ENCODE measurements around the gene SHLD1.

SHLD1 gene

DNA sequence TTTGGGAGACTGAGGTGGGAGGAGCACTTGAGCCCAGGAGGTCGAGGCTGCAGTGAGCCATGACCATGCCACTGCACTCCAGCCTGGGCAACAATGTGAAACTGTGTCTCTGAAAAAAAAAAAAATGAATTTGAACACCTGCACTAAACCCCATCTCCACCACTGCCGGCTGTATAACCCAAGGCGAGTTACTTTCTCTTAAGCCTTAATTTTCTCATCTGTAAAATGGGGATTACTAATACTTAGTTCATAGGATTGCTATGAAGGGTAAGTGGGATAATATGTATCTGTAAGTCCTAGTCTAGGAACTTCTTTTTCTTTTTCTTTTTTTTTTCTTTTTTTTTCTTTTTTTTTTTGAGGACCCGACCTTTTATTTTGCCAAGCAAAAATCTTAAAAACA is 61.5 kb downstream of the SHLD1 start:
- no peak overlapping the region for H2BK120ac ChIP-seq (ENCODE audit: low read depth, low read length)
- no peak overlapping the region for H2AFZ ChIP-seq (ENCODE audit: low read depth, low read length)
- H3K4me2 ChIP-seq (ENCODE audit: low read length, poor library complexity, severe bottlenecking), result no peak overlapping the region
- no peak overlapping the region for H4K8ac ChIP-seq (ENCODE audit: low read length)
- DNase-seq, result no peak
- no peak overlapping the region for H2BK5ac ChIP-seq (ENCODE audit: low read depth, low read length, poor library complexity, severe bottlenecking)
- no peak overlapping the region for H3K23ac ChIP-seq (ENCODE audit: low read length in 2 of 2)
- H3K4me3 ChIP-seq (ENCODE audit: insufficient read depth in 1 of 2, low read depth in 1 of 2, low read length in 2 of 2), result no peak overlapping the region
- no peak overlapping the region for H2BK15ac ChIP-seq (ENCODE audit: low read depth, poor library complexity, severe bottlenecking)
- H3K18ac ChIP-seq (ENCODE audit: low read depth in 1 of 2, low read length in 2 of 2), result no peak overlapping the region
- no peaks in the 10 kb centered on the region for H3K36me3 ChIP-seq (ENCODE audit: control insufficient read depth in 1 of 2, insufficient read depth in 2 of 2, low read depth in 1 of 2, low read length in 2 of 2)
- no peak overlapping the region for H2AK5ac ChIP-seq (ENCODE audit: low read length, severe bottlenecking)
- H3K9ac ChIP-seq (ENCODE audit: low read length), result no peak overlapping the region
- no peaks in the 10 kb centered on the region for H3K79me1 ChIP-seq (replicated peaks; ENCODE audit: low read length, poor library complexity, severe bottlenecking)
- no peak overlapping the region for H4K91ac ChIP-seq (ENCODE audit: low read length)
- no peak overlapping the region for H3K14ac ChIP-seq (ENCODE audit: low read length in 2 of 2)
- H3K27ac ChIP-seq (ENCODE audit: low read length, poor library complexity, severe bottlenecking), result no peak overlapping the region
- no peaks in the 10 kb centered on the region for H3K9me3 ChIP-seq (ENCODE audit: control insufficient read depth, low read length)
- no peaks in the 10 kb centered on the region for H3K27me3 ChIP-seq (ENCODE audit: control insufficient read depth in 1 of 2, insufficient read depth in 1 of 2, low read length in 2 of 2)
- H3K4me1 ChIP-seq (ENCODE audit: control insufficient read depth, insufficient read depth, low read depth, low read length), result peaks cover 8% of the 10 kb centered on the region
- WGBS, result 93% methylated on average over 2 of the region's 4 CpGs
- H3K4ac ChIP-seq (ENCODE audit: low read depth in 1 of 2, low read length in 2 of 2), result no peak overlapping the region
- H2BK12ac ChIP-seq (ENCODE audit: low read length in 2 of 2), result no peak overlapping the region

DNA sequence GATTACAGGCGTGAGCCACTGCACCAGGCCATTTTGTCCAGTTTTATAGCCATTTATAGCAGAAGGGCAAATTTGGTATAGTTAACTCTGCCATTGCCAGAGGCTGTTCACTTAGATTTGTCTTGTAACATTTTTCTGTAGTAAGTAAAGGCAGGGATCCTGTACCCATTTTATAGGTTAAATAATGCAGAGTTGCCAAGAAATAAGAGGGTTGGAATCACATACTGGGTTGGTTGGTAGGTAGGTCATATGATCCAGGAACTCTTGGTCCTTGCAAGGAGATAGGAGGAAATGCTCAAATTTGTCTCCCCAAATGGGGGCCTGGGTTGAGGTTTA is 68.1 kb downstream of the SHLD1 start:
- H3K14ac ChIP-seq (ENCODE audit: low read length in 2 of 2), result no peak overlapping the region
- H3K4me2 ChIP-seq (ENCODE audit: low read length, poor library complexity, severe bottlenecking), result no peak overlapping the region
- no peak overlapping the region for H2BK120ac ChIP-seq (ENCODE audit: low read depth, low read length)
- peaks cover 3% of the 10 kb centered on the region for H3K4me1 ChIP-seq (ENCODE audit: control insufficient read depth, insufficient read depth, low read depth, low read length)
- H3K27me3 ChIP-seq (ENCODE audit: control insufficient read depth in 1 of 2, insufficient read depth in 1 of 2, low read length in 2 of 2), result no peaks in the 10 kb centered on the region
- no peak overlapping the region for H2AK5ac ChIP-seq (ENCODE audit: low read length, severe bottlenecking)
- H4K8ac ChIP-seq (ENCODE audit: low read length), result no peak overlapping the region
- H2AFZ ChIP-seq (ENCODE audit: low read depth, low read length), result no peak overlapping the region
- H3K27ac ChIP-seq (ENCODE audit: low read length, poor library complexity, severe bottlenecking), result no peak overlapping the region
- no peaks in the 10 kb centered on the region for H3K9me3 ChIP-seq (ENCODE audit: control insufficient read depth, low read length)
- H2BK12ac ChIP-seq (ENCODE audit: low read length in 2 of 2), result no peak overlapping the region
- no peaks in the 10 kb centered on the region for H3K79me1 ChIP-seq (replicated peaks; ENCODE audit: low read length, poor library complexity, severe bottlenecking)
- no peaks in the 10 kb centered on the region for H3K36me3 ChIP-seq (ENCODE audit: control insufficient read depth in 1 of 2, insufficient read depth in 2 of 2, low read depth in 1 of 2, low read length in 2 of 2)
- no peak for DNase-seq
- H3K4me3 ChIP-seq (ENCODE audit: insufficient read depth in 1 of 2, low read depth in 1 of 2, low read length in 2 of 2), result no peak overlapping the region
- H3K23ac ChIP-seq (ENCODE audit: low read length in 2 of 2), result no peak overlapping the region
- H3K18ac ChIP-seq (ENCODE audit: low read depth in 1 of 2, low read length in 2 of 2), result no peak overlapping the region
- H2BK15ac ChIP-seq (ENCODE audit: low read depth, poor library complexity, severe bottlenecking), result no peak overlapping the region
- no peak overlapping the region for H2BK5ac ChIP-seq (ENCODE audit: low read depth, low read length, poor library complexity, severe bottlenecking)
- no peak overlapping the region for H3K9ac ChIP-seq (ENCODE audit: low read length)
- 100% methylated on average over 1 of the region's 1 CpG for WGBS
- no peak overlapping the region for H3K4ac ChIP-seq (ENCODE audit: low read depth in 1 of 2, low read length in 2 of 2)
- no peak overlapping the region for H4K91ac ChIP-seq (ENCODE audit: low read length)

DNA sequence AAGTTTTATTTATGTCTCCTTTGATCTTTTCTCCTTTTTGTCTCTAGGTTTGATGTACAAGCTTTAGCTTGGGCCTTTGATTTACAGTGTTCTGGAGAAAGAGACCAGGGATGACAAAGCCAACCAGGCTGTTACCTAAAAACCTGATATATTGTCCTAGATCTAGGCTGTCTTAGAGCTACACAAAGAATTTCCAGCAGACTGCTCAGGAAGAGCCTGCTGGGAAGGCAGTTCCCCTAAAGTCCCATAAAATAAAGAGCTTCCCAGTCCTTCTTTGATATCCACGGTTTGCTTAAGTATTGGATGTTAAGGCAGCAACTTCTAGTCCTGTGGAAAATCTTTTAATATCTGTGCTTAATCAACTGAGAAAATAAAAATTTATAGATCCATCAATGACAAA is 70.5 kb downstream of the SHLD1 start:
- H3K4me1 ChIP-seq (ENCODE audit: control insufficient read depth, insufficient read depth, low read depth, low read length), result peaks cover 3% of the 10 kb centered on the region
- no peak overlapping the region for H3K14ac ChIP-seq (ENCODE audit: low read length in 2 of 2)
- no peak overlapping the region for H2BK15ac ChIP-seq (ENCODE audit: low read depth, poor library complexity, severe bottlenecking)
- no peaks in the 10 kb centered on the region for H3K27me3 ChIP-seq (ENCODE audit: control insufficient read depth in 1 of 2, insufficient read depth in 1 of 2, low read length in 2 of 2)
- H2AK5ac ChIP-seq (ENCODE audit: low read length, severe bottlenecking), result no peak overlapping the region
- no peak overlapping the region for H3K23ac ChIP-seq (ENCODE audit: low read length in 2 of 2)
- no peak overlapping the region for H3K4ac ChIP-seq (ENCODE audit: low read depth in 1 of 2, low read length in 2 of 2)
- DNase-seq, result no peak
- H3K9ac ChIP-seq (ENCODE audit: low read length), result no peak overlapping the region
- no peak overlapping the region for H2BK5ac ChIP-seq (ENCODE audit: low read depth, low read length, poor library complexity, severe bottlenecking)
- no peak overlapping the region for H3K4me2 ChIP-seq (ENCODE audit: low read length, poor library complexity, severe bottlenecking)
- H3K9me3 ChIP-seq (ENCODE audit: control insufficient read depth, low read length), result no peaks in the 10 kb centered on the region
- no peaks in the 10 kb centered on the region for H3K36me3 ChIP-seq (ENCODE audit: control insufficient read depth in 1 of 2, insufficient read depth in 2 of 2, low read depth in 1 of 2, low read length in 2 of 2)
- H3K79me1 ChIP-seq (replicated peaks; ENCODE audit: low read length, poor library complexity, severe bottlenecking), result no peaks in the 10 kb centered on the region
- H2BK120ac ChIP-seq (ENCODE audit: low read depth, low read length), result no peak overlapping the region
- no peak overlapping the region for H2AFZ ChIP-seq (ENCODE audit: low read depth, low read length)
- H4K8ac ChIP-seq (ENCODE audit: low read length), result no peak overlapping the region
- no peak overlapping the region for H3K4me3 ChIP-seq (ENCODE audit: insufficient read depth in 1 of 2, low read depth in 1 of 2, low read length in 2 of 2)
- WGBS, result no CpG with 5 or more reads among the region's 1 CpG
- no peak overlapping the region for H4K91ac ChIP-seq (ENCODE audit: low read length)
- H3K18ac ChIP-seq (ENCODE audit: low read depth in 1 of 2, low read length in 2 of 2), result no peak overlapping the region
- H2BK12ac ChIP-seq (ENCODE audit: low read length in 2 of 2), result no peak overlapping the region
- H3K27ac ChIP-seq (ENCODE audit: low read length, poor library complexity, severe bottlenecking), result no peak overlapping the region

DNA sequence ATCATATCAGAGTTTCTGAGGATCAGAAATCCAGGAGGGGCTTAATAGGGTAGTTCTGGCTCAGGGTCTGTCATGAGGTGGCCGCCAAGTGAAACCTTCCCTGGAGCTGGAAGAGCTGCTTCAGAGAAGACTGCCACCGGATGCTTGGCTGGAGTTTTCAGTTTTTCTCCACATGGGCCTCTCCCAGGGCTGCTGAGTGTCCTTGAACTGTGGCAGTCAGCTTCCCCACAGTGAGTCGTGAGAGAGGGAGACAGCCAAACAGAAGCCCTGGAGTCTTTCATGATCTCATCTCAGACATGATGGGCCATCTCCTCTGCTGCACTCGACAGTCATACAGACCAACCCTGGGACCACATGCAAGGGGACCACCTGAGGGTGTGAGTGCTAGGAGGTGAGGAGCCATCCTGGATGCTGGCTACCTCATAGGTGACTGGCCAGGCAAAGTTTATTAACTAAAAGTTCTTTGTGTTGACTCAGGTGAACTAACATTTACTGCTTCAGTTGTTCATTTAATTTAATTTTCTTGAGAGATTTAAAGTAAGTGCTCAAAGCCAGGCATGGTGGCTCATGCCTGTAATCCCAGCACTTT is 71.5 kb downstream of the SHLD1 start:
- no peaks in the 10 kb centered on the region for H3K36me3 ChIP-seq (ENCODE audit: control insufficient read depth in 1 of 2, insufficient read depth in 2 of 2, low read depth in 1 of 2, low read length in 2 of 2)

More for the DNA sequence above, 71.5 kb downstream of the SHLD1 start:
- WGBS, result 72% methylated on average over 4 of the region's 4 CpGs
- Histone ChIP-seq H3K4me1 (ENCODE audit: control insufficient read depth, insufficient read depth, low read depth, low read length) (peaks cover 3% of the 10 kb centered on the region), H3K9me3 (ENCODE audit: control insufficient read depth, low read length) (no peaks in the 10 kb centered on the region), H3K4me2 (ENCODE audit: low read length, poor library complexity, severe bottlenecking) (no peak overlapping the region), H3K79me1 (replicated peaks; ENCODE audit: low read length, poor library complexity, severe bottlenecking) (no peaks in the 10 kb centered on the region), H2BK12ac (ENCODE audit: low read length in 2 of 2) (no peak overlapping the region), H2BK5ac (ENCODE audit: low read depth, low read length, poor library complexity, severe bottlenecking) (no peak overlapping the region), H3K9ac (ENCODE audit: low read length) (no peak overlapping the region), H4K8ac (ENCODE audit: low read length) (no peak overlapping the region), H4K91ac (ENCODE audit: low read length) (no peak overlapping the region), H3K27me3 (ENCODE audit: control insufficient read depth in 1 of 2, insufficient read depth in 1 of 2, low read length in 2 of 2) (no peaks in the 10 kb centered on the region), H3K18ac (ENCODE audit: low read depth in 1 of 2, low read length in 2 of 2) (no peak overlapping the region), H2AFZ (ENCODE audit: low read depth, low read length) (no peak overlapping the region), H3K4me3 (ENCODE audit: insufficient read depth in 1 of 2, low read depth in 1 of 2, low read length in 2 of 2) (no peak overlapping the region), H3K27ac (ENCODE audit: low read length, poor library complexity, severe bottlenecking) (no peak overlapping the region), H3K23ac (ENCODE audit: low read length in 2 of 2) (no peak overlapping the region), H3K14ac (ENCODE audit: low read length in 2 of 2) (no peak overlapping the region), H2BK120ac (ENCODE audit: low read depth, low read length) (no peak overlapping the region), H3K4ac (ENCODE audit: low read depth in 1 of 2, low read length in 2 of 2) (no peak overlapping the region), H2AK5ac (ENCODE audit: low read length, severe bottlenecking) (no peak overlapping the region), H2BK15ac (ENCODE audit: low read depth, poor library complexity, severe bottlenecking) (no peak overlapping the region)
- peak; percentile 33 for DNase-seq

All from mesenchymal stem cell (in vitro differentiated cells and primary cell).